SH-SY5Y (cell line): ENCODE data around the gene SLC22A1.

Source experiments
- GATA2 ChIP-seq: IDR thresholded peaks from 2 replicates; pipeline ENCODE4 v1.6.1; 2011; ENCODE audit warnings: mild to moderate bottlenecking, low read depth, low read length
- GATA3 ChIP-seq: IDR thresholded peaks from 2 replicates; pipeline ENCODE4 v1.6.1; 2011; ENCODE audit warnings: low read depth, mild to moderate bottlenecking, low read length, moderate library complexity

DNA sequence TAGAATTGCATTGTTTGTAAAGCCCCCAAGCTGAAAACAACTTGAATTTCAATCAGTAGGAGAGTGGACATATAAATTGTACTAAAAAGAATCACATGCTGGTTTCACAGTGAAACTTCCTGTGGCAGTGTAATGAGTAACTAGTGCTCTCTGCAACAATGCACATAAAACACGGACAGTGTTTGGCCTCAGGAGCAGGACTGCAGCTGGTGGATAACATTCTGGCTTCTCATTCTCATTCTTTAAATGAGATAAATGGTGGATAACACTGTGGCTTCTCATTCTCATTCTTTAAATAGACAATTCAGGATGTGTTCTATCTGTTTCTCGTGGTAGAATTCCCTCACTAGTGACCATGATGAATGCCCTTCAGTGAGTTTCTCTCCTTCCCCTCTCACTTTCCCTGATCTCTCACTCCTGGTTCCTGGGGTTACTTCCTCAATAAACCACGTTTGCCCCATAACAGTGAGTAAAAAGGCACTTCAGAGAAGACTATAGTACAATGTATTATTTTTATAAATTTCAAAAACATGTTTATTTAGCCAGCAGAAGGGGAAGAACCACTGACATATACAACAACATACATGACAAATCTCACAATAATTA, 77.1 kb downstream of the SLC22A1 start:
- TF ChIP-seq GATA2 (no peak), GATA3 (no peak)
